Measurements from ENCODE around the gene BTAF1. TPM values are rescaled to one million over a fixed set of nuclear protein-coding genes. Genes with fewer than 3 reads are reported as not detected.

The BTAF1 gene
- total RNA-seq, 1 donor from 2014 or later = 27.2 TPM

DNA sequence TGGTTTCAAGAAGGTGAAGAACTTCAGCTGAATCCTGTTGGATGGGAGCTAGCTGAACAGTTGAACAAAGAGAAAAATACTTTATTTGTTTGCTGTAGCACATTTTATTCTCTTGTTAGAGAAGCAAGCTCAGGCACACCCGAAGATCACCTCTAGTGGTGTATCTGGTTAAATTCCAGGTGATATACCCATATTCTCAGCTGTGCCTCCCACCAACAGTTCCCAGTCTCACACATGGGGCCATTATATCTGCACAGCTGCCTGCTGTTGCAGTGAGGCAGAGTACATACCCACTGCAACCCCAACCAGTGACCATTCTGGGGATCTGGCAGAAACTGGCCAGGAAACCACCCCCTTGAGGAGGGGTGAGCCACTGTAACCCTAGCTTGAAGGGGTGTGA lies 9.2 kb downstream of the BTAF1 start:
- Histone ChIP-seq H3K27me3 (ENCODE audit: control insufficient read depth, insufficient read depth, low read length) (no peaks in the 10 kb centered on the region), H3K4me3 (ENCODE audit: low read depth, low read length) (no peak overlapping the region), H3K36me3 (ENCODE audit: control insufficient read depth, insufficient read depth, low read length) (no peaks in the 10 kb centered on the region)
- TF ChIP-seq, protein P1, sequence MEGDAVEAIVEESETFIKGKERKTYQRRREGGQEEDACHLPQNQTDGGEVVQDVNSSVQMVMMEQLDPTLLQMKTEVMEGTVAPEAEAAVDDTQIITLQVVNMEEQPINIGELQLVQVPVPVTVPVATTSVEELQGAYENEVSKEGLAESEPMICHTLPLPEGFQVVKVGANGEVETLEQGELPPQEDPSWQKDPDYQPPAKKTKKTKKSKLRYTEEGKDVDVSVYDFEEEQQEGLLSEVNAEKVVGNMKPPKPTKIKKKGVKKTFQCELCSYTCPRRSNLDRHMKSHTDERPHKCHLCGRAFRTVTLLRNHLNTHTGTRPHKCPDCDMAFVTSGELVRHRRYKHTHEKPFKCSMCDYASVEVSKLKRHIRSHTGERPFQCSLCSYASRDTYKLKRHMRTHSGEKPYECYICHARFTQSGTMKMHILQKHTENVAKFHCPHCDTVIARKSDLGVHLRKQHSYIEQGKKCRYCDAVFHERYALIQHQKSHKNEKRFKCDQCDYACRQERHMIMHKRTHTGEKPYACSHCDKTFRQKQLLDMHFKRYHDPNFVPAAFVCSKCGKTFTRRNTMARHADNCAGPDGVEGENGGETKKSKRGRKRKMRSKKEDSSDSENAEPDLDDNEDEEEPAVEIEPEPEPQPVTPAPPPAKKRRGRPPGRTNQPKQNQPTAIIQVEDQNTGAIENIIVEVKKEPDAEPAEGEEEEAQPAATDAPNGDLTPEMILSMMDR (IDR thresholded peaks at IDR 0.05; ENCODE audit: insufficient read depth, low read length, poor library complexity, severe bottlenecking) = no peak
- DNase-seq (ENCODE audit: low read depth) = no peak

- no peak overlapping the region for H3K4me3 ChIP-seq (ENCODE audit: low read depth, low read length)
These were observed 12.3 kb downstream of the BTAF1 start for GRCh38 chr10:91935886-91936285.

GRCh38 chr10:91939653-91940052 lies 16.1 kb downstream of the BTAF1 start:
- no peak for DNase-seq (ENCODE audit: low read depth)
- H3K36me3 ChIP-seq (ENCODE audit: control insufficient read depth, insufficient read depth, low read length) = no peaks in the 10 kb centered on the region
- no peaks in the 10 kb centered on the region for H3K27me3 ChIP-seq (ENCODE audit: control insufficient read depth, insufficient read depth, low read length)
- H3K4me3 ChIP-seq (ENCODE audit: low read depth, low read length) = no peak overlapping the region
- TF ChIP-seq, protein P1 (IDR thresholded peaks at IDR 0.05; ENCODE audit: insufficient read depth, low read length, poor library complexity, severe bottlenecking) = no peak

More at GRCh38 chr10:91935886-91936285, 12.3 kb downstream of the BTAF1 start:
- no peak for DNase-seq (ENCODE audit: low read depth)
- Histone ChIP-seq H3K36me3 (ENCODE audit: control insufficient read depth, insufficient read depth, low read length) (no peaks in the 10 kb centered on the region), H3K27me3 (ENCODE audit: control insufficient read depth, insufficient read depth, low read length) (no peaks in the 10 kb centered on the region)
- TF ChIP-seq, protein P1 (IDR thresholded peaks at IDR 0.05; ENCODE audit: insufficient read depth, low read length, poor library complexity, severe bottlenecking) = no peak

- no peak overlapping the region for H3K4me3 ChIP-seq (ENCODE audit: low read depth, low read length)
- no peaks in the 10 kb centered on the region for H3K27me3 ChIP-seq (ENCODE audit: control insufficient read depth, insufficient read depth, low read length)
- TF ChIP-seq, protein P1 (IDR thresholded peaks at IDR 0.05; ENCODE audit: insufficient read depth, low read length, poor library complexity, severe bottlenecking) = no peak
- no peaks in the 10 kb centered on the region for H3K36me3 ChIP-seq (ENCODE audit: control insufficient read depth, insufficient read depth, low read length)
- DNase-seq (ENCODE audit: low read depth) = no peak
These were observed 17.9 kb downstream of the BTAF1 start for GRCh38 chr10:91941426-91941825.

DNA sequence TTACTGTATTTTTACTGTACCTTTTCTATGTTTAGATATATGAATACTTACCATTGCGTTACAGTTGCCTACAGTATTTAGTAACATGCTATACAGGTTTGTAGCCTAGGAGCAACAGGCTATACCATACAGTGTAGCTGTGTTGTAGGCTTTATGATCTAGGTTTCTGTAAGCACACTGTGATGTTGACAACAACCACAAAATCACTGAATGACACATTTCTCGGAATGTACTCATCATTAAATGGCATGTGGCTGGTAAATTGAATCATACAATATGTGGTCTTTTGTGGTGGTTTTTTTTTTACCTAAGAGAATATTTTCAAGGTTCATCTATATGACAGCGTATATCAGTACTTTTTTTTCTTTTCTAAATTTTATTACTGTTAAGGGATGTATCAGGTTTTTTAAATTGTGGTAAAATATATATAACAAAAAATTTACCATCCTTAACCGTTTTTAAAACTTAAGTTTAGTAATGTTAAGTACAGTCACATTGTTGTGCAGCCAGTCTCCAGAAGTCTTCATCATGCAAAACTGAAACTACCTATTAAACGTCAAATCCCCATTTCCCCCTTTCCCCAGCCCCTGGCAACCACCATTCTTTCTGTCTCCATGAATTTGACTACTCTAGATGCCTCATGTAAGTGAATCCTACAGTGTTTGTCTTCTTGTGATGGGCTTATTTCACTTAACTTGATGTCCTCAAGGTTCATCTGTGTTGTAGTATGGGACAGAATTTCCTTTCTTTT lies 21.5 kb downstream of the BTAF1 start:
- TF ChIP-seq, protein P1 (IDR thresholded peaks at IDR 0.05; ENCODE audit: insufficient read depth, low read length, poor library complexity, severe bottlenecking) = no peak
- no peaks in the 10 kb centered on the region for H3K36me3 ChIP-seq (ENCODE audit: control insufficient read depth, insufficient read depth, low read length)
- no peak overlapping the region for H3K4me3 ChIP-seq (ENCODE audit: low read depth, low read length)
- DNase-seq (ENCODE audit: low read depth) = no peak
- H3K27me3 ChIP-seq (ENCODE audit: control insufficient read depth, insufficient read depth, low read length) = no peaks in the 10 kb centered on the region

All from kidney epithelial cell (primary cell).